ENCODE measurements around the gene FAHD2B.
"Not testable (repeated sequence)": the region's sequence is repeated elsewhere in the genome, so short reads cannot be mapped to it uniquely, and the experiment has no call there.

FAHD2B gene

GRCh38 chr2:97068074-97068473, 26.6 kb downstream of the FAHD2B start:
- DNase-seq (ENCODE audit: low read depth), result no peak

GRCh38 chr2:97067279-97068004, 27.2 kb downstream of the FAHD2B start:
- no peak for DNase-seq (ENCODE audit: low read depth)

GRCh38 chr2:97066030-97066429, 28.7 kb downstream of the FAHD2B start:
- not testable (repeated sequence) for DNase-seq (ENCODE audit: low read depth)

- DNase-seq (ENCODE audit: low read depth), result not testable (repeated sequence)
These were observed 32.7 kb downstream of the FAHD2B start for GRCh38 chr2:97062020-97062419.

GRCh38 chr2:97059782-97060181, 34.9 kb downstream of the FAHD2B start:
- DNase-seq (ENCODE audit: low read depth), result not testable (repeated sequence)

GRCh38 chr2:97056150-97056549, 38.5 kb downstream of the FAHD2B start:
- DNase-seq (ENCODE audit: low read depth), result not testable (repeated sequence)

GRCh38 chr2:97050032-97050431, 44.6 kb downstream of the FAHD2B start:
- not testable (repeated sequence) for DNase-seq (ENCODE audit: low read depth)

- DNase-seq (ENCODE audit: low read depth), result not testable (repeated sequence)
These were observed 46.2 kb downstream of the FAHD2B start for GRCh38 chr2:97048448-97048847.

GRCh38 chr2:97046676-97047075, 48.0 kb downstream of the FAHD2B start:
- DNase-seq (ENCODE audit: low read depth), result not testable (repeated sequence)

- not testable (repeated sequence) for DNase-seq (ENCODE audit: low read depth)
These were observed 48.7 kb downstream of the FAHD2B start for GRCh38 chr2:97045895-97046499.
